GM19455 (cell line): ENCODE measurements around the gene FAXDC2.
"Not testable (repeated sequence)": the region's sequence is repeated elsewhere in the genome, so short reads cannot be mapped to it uniquely, and the experiment has no call there.

Source experiments
- ATAC-seq: cut with Tn5 transposase; IDR thresholded peaks from one replicate; pipeline ENCODE4 v1.9.1; 2021; ENCODE audit not compliant: unreplicated experiment

Gene FAXDC2

GRCh38 chr5:154831451-154831850, 19.0 kb downstream of the FAXDC2 start:
- no peak for ATAC-seq

GRCh38 chr5:154830596-154830995, 19.8 kb downstream of the FAXDC2 start:
- ATAC-seq, result no peak

GRCh38 chr5:154830219-154830595, 20.2 kb downstream of the FAXDC2 start:
- ATAC-seq, result no peak

- ATAC-seq, result no peak
These were observed 20.7 kb downstream of the FAXDC2 start for GRCh38 chr5:154829589-154830218.

GRCh38 chr5:154829181-154829588, 21.2 kb downstream of the FAXDC2 start:
- ATAC-seq, result no peak

- no peak for ATAC-seq
These were observed 26.3 kb downstream of the FAXDC2 start for GRCh38 chr5:154824070-154824469.

GRCh38 chr5:154823605-154824004, 26.8 kb downstream of the FAXDC2 start:
- ATAC-seq, result no peak

GRCh38 chr5:154822896-154823295, 27.5 kb downstream of the FAXDC2 start:
- not testable (repeated sequence) for ATAC-seq

GRCh38 chr5:154820383-154820782, 30.0 kb downstream of the FAXDC2 start:
- no peak for ATAC-seq

GRCh38 chr5:154819546-154819945, 30.9 kb downstream of the FAXDC2 start:
- ATAC-seq, result no peak

GRCh38 chr5:154818471-154819116, 31.8 kb downstream of the FAXDC2 start:
- ATAC-seq, result no peak

GRCh38 chr5:154817815-154818214, 32.6 kb downstream of the FAXDC2 start:
- no peak for ATAC-seq

GRCh38 chr5:154816891-154817492, 33.4 kb downstream of the FAXDC2 start:
- no peak for ATAC-seq

GRCh38 chr5:154815684-154816247, 34.6 kb downstream of the FAXDC2 start:
- ATAC-seq, result no peak

GRCh38 chr5:154815025-154815424, 35.4 kb downstream of the FAXDC2 start:
- no peak for ATAC-seq

GRCh38 chr5:154813736-154814135, 36.7 kb downstream of the FAXDC2 start:
- no peak for ATAC-seq

GRCh38 chr5:154813158-154813557, 37.2 kb downstream of the FAXDC2 start:
- no peak for ATAC-seq

GRCh38 chr5:154811653-154812465, 38.5 kb downstream of the FAXDC2 start:
- ATAC-seq, result no peak

GRCh38 chr5:154811239-154811638, 39.2 kb downstream of the FAXDC2 start:
- no peak for ATAC-seq

GRCh38 chr5:154806176-154806575, 44.2 kb downstream of the FAXDC2 start:
- no peak for ATAC-seq

GRCh38 chr5:154802050-154802449, 48.4 kb downstream of the FAXDC2 start:
- no peak for ATAC-seq
